Tibial artery (tissue), 4 donors: Measurements from ENCODE around the gene POU2AF2.

Source experiments
- DNase-seq, 2 donors: peaks; one replicate each; pipeline ENCODE4 v3.0.0-alpha.2; 2019
- H3K27ac ChIP-seq, 2 donors: fragments of 200-600 bp; sonication (generic) in 1 of 2; 1 replicate in 1 of 2; 2 replicates in 1 of 2; pipeline ENCODE4 v1.5.1; 2018 to 2019; ENCODE audit warnings: mild to moderate bottlenecking in 1 of 2
- H3K27me3 ChIP-seq, 2 donors: fragments of 200-600 bp; sonication (generic) in 1 of 2; one replicate each; pipeline versions ENCODE4 v1.5.1 to v1.6.0; 2016 to 2019
- H3K36me3 ChIP-seq, 3 donors: fragments of 200-600 bp; sonication (generic) in 2 of 3; one replicate each; pipeline ENCODE4 v1.5.1; 2016 to 2019; ENCODE audit warnings: mild to moderate bottlenecking in 2 of 3
- H3K4me1 ChIP-seq, 4 donors: fragments of 200-600 bp; sonication (generic) in 2 of 4; 1 replicate in 3 of 4; 2 replicates in 1 of 4; pipeline ENCODE4 v1.5.1; 2016 to 2019
- H3K4me3 ChIP-seq, 2 donors: fragments of 200-600 bp; sonication (generic) in 1 of 2; 1 replicate in 1 of 2; 2 replicates in 1 of 2; pipeline ENCODE4 v1.5.1; 2018 to 2019; ENCODE audit warnings: mild to moderate bottlenecking in 2 of 2
- H3K9me3 ChIP-seq, 3 donors: fragments of 200-600 bp; sonication (generic) in 1 of 3; one replicate each; pipeline ENCODE4 v1.5.1; 2016 to 2019
- CTCF ChIP-seq, 2 experiments: fragments of 200-600 bp in 1 of 2; fragments of 450-650 bp in 1 of 2; IDR thresholded peaks; one replicate each; pipeline ENCODE4 v1.5.1; 2017 to 2019; ENCODE audit warnings: antibody characterized with exemption in 2 of 2, mild to moderate bottlenecking in 1 of 2, moderate library complexity in 1 of 2
- intact Hi-C: fragments of 100-400 bp; cut with DNase I; formaldehyde crosslinking; loops from one replicate; pipeline ENCODE4 v1.15.0; 2023; ENCODE audit warnings: low total_unique reads

The POU2AF2 gene

GRCh38 chr11:111245425-111245824 lies at the start of gene POU2AF2:
POU2AF2 (plus strand) TSS chr11:111245725; CDS start chr11:111245854, 129 bp downstream.
- DNase-seq, result no peak
- Histone ChIP-seq H3K9me3 (no peaks in the 10 kb centered on the region), H3K27ac (no peak within 1 kb of the TSS), H3K27me3 (peaks cover 0 to 16% of the 10 kb centered on the region in 2 donors), H3K4me3 (no peak within 1 kb of the TSS), H3K36me3 (no peaks in the 10 kb centered on the region), H3K4me1 (no peaks in the 10 kb centered on the region)
- intact Hi-C loops, result no loop called here
- TF ChIP-seq CTCF (IDR thresholded peaks at IDR 0.05), result no peak

- DNase-seq, result no peak
- intact Hi-C loops, result loop anchor here (2.0 kb wide), 1 partner anchor 49 kb away; no protein-coding TSS in a partner anchor
- Histone ChIP-seq H3K27ac (no peak overlapping the region), H3K36me3 (no peaks in the 10 kb centered on the region), H3K27me3 (no peaks in the 10 kb centered on the region), H3K9me3 (no peaks in the 10 kb centered on the region), H3K4me3 (no peak overlapping the region), H3K4me1 (no peaks in the 10 kb centered on the region)
- TF ChIP-seq CTCF (IDR thresholded peaks at IDR 0.05), result no peak
Measured at GRCh38 chr11:111200010-111200534, 45.5 kb upstream of the POU2AF2 start.

- intact Hi-C loops, result no loop called here
- no peaks in the 10 kb centered on the region for H3K36me3 ChIP-seq
Measured at GRCh38 chr11:111204211-111204610, 41.3 kb upstream of the POU2AF2 start.

GRCh38 chr11:111205632-111206385 lies 39.7 kb upstream of the POU2AF2 start:
- no peak overlapping the region for H3K4me3 ChIP-seq
- intact Hi-C loops, result no loop called here

More at GRCh38 chr11:111204211-111204610, 41.3 kb upstream of the POU2AF2 start:
- H3K27me3 ChIP-seq, result no peaks in the 10 kb centered on the region
- H3K4me1 ChIP-seq, result peaks cover 0 to 19% (median 0%) of the 10 kb centered on the region in 4 donors
- H3K4me3 ChIP-seq, result no peak overlapping the region
- H3K9me3 ChIP-seq, result no peaks in the 10 kb centered on the region
- TF ChIP-seq CTCF (IDR thresholded peaks at IDR 0.05), result no peak
- no peak for DNase-seq
- no peak overlapping the region for H3K27ac ChIP-seq

GRCh38 chr11:111206472-111206871 lies 39.1 kb upstream of the POU2AF2 start:
- Histone ChIP-seq H3K4me1 (peaks cover 0 to 19% (median 0%) of the 10 kb centered on the region in 4 donors), H3K9me3 (no peaks in the 10 kb centered on the region), H3K36me3 (no peaks in the 10 kb centered on the region), H3K27me3 (no peaks in the 10 kb centered on the region), H3K27ac (no peak overlapping the region), H3K4me3 (no peak overlapping the region)
- TF ChIP-seq CTCF (IDR thresholded peaks at IDR 0.05), result no peak
- intact Hi-C loops, result no loop called here
- no peak for DNase-seq

More at GRCh38 chr11:111205632-111206385, 39.7 kb upstream of the POU2AF2 start:
- DNase-seq, result no peak
- Histone ChIP-seq H3K4me1 (peaks cover 0 to 19% (median 0%) of the 10 kb centered on the region in 4 donors), H3K27ac (no peak overlapping the region), H3K27me3 (no peaks in the 10 kb centered on the region), H3K9me3 (no peaks in the 10 kb centered on the region), H3K36me3 (no peaks in the 10 kb centered on the region)
- TF ChIP-seq CTCF (IDR thresholded peaks at IDR 0.05), result no peak
